Choroid plexus epithelial cell (primary cell): Measurements from ENCODE around the gene TESK2.
"Not testable (repeated sequence)": the region's sequence is repeated elsewhere in the genome, so short reads cannot be mapped to it uniquely, and the experiment has no call there.

Experiments used
- DNase-seq: peaks from one replicate; pipeline ENCODE4 v3.0.0-alpha.2; 2010; ENCODE audit warnings: low read depth
- H3K4me3 ChIP-seq: 2 replicates; pipeline ENCODE4 v1.5.1; 2011; ENCODE audit warnings: low read depth, mild to moderate bottlenecking, control low read depth, low read length, moderate library complexity
- TF ChIP-seq, protein P1 (sequence below): conservative IDR thresholded peaks from 2 replicates; pipeline ENCODE4 v1.5.1; 2011; ENCODE audit warnings: low read depth, mild to moderate bottlenecking, control low read depth, inconsistent platforms, low read length, moderate library complexity

Gene TESK2

DNA sequence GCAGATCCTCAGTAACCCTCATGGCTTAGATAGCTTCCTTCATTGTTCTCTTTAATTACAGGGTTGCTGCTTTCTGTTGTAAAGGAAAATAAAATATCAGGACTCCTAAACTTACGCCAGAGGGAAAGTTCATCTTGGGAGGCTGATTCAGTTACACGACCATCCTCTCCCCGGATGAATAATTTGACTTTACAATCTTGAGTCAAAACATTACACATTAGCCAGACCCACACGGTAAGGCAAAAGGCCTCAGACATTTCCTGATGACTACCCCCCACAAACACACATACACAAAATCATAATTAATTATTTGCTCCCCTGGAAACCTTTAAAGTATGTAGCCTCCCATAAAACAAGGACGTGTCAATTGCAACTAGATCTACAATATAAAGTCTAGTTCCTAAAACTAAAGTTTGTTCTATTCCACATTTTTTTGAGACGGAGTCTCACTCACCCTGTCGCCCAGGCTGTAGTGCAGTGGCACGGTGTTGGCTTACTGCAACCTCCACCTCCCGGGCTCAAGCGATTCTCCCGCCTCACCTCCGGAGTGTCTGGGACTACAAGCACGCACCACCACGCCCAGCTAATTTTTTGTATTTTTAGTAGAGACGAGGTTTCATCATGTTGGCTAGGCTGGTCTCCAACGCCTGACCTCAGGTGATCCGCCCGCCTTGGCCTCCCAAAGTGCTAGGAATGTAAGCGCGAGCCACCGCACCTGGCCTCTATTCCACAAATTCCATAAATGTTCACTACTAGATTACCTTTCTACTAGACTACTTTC is 31.6 kb upstream of the TESK2 start:
- peak overlapping the region; percentile 97 for H3K4me3 ChIP-seq
- DNase-seq = peak; percentile 56
- TF ChIP-seq, protein P1, sequence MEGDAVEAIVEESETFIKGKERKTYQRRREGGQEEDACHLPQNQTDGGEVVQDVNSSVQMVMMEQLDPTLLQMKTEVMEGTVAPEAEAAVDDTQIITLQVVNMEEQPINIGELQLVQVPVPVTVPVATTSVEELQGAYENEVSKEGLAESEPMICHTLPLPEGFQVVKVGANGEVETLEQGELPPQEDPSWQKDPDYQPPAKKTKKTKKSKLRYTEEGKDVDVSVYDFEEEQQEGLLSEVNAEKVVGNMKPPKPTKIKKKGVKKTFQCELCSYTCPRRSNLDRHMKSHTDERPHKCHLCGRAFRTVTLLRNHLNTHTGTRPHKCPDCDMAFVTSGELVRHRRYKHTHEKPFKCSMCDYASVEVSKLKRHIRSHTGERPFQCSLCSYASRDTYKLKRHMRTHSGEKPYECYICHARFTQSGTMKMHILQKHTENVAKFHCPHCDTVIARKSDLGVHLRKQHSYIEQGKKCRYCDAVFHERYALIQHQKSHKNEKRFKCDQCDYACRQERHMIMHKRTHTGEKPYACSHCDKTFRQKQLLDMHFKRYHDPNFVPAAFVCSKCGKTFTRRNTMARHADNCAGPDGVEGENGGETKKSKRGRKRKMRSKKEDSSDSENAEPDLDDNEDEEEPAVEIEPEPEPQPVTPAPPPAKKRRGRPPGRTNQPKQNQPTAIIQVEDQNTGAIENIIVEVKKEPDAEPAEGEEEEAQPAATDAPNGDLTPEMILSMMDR = no peak

DNA sequence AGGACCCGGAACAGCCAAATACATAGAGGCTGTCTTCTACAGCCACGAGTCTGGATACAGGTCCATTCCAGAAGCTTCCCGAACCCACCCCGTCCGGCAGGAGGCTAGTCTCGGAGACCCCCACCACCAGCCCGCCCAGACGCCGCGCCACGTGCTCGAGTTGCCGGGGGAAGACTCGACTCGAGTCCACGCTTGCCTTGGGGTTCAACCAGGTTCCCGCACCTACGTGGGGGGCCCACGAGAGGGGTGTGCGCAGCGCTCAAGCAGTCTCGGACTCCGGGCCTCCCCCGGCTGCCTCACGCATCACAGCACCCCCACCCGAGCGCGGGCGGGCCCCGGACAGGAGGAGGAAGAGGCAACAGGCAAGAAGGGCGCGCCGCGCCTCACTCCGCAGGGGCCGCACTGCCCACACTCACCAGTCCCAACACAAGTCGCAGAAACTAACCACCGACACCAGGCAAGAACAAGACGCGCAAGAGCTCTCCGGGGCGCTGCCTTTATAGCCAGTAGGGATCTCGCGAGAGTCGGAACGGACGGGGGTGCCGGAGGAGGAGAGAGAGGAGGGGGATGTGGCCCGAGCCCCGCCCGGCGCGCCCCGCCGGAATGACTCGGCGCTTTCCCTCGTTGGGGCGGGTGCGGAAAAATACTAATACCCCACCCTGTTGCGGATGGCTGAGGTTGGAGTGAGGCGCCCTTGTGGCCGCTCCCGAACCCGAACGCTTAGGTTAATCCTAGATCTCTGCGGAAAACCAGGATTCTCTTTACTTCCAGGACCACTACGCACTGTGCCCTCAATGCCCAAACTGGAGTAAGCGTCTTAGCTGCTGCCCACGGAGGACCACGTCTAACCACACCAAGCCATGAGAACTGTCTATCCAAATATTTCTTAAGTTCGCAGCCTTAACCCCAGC is 30.7 kb upstream of the TESK2 start, which contains the start of gene PRDX1:
Gene PRDX1 (minus strand): TSS at position 472 of the 911 bp plus-strand sequence. CDS start 2,841 bp downstream, outside the sequence.
- DNase-seq = peak; percentile 97
- peak within 1 kb of the TSS; percentile 97 for H3K4me3 ChIP-seq
- TF ChIP-seq, protein P1 = peak; percentile 17

DNA sequence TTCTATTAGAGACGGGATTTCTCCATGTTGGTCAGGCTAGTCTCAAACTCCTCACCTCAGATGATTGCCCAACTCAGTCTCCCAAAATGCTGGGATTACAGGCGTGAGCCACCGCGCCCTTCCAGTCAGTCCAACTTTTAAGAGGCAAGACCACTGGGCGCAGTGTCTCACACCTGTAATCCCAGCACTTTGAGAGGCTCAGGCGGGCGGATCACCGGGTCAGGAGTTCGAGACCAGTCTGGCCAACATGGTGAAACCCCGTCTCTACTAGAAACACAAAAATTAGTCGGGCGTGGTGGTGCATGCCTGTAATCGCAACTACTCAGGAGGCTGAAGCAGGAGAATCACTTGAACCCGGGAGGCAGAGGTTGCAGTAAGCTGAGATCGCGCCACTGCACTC is 28.8 kb upstream of the TESK2 start:
- H3K4me3 ChIP-seq = peak overlapping the region; percentile 13
- not testable (repeated sequence) for DNase-seq

DNA sequence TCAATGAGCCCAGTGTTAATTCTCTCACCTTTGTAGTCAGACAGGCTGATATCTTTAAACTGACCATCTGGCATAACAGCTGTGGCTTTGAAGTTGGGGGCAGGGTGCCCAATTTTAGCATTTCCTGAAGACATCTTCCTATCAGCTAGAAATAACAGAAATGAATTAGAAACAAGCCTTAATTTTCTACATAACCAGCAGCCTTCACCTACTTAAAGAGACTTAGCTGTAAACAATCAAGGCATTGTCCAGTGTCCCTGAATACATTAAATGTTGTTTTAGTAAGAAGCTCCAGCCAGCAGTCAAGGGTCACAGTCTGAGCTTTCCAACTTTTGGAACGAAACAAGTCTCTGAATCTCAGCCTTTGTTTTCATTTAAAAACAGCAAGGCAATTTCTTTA is 27.9 kb upstream of the TESK2 start:
- TF ChIP-seq, protein P1 = no peak
- peak; percentile 25 for DNase-seq
- peak overlapping the region; percentile 2 for H3K4me3 ChIP-seq

DNA sequence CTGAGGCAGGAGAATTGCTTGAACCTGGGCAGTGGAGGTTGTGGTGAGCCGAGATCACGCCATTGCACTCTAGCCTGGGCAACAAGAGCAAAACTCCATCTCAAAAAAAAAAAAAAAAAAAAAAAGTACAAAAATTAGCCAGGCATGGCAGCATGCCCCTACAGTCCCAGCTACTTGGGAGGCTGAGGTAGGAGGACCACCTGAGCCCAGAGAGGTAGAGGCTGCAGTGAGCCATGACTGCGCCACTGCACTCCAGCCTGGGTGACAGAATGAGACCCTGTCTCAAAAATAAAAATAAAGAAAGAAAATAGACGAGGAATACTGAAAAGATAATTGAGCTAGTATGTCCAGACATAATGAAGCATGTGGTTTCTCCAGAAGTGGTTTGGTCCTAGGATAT is 27.4 kb upstream of the TESK2 start:
- H3K4me3 ChIP-seq, DNase-seq: not testable (repeated sequence)

DNA sequence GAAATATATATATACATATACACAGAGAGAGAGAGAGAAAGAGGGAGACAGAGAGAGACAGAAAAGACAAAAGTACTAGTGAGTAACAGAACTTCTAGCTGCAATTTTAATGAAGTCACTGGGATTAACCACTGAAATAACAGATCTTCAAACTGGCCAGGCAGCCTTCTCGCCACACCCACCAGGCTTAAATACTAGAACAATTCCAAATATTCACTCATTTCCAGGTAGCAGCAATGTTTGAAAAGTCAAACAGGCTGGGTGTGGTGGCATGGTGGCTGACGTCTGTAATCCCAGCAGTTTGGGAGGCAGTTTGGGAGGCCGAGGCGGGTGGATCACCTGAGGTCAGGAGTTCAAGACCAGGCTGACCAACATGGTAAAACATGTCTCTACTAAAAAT is 25.5 kb upstream of the TESK2 start:
- no peak for DNase-seq
- H3K4me3 ChIP-seq = no peak overlapping the region
- TF ChIP-seq, protein P1 = no peak

DNA sequence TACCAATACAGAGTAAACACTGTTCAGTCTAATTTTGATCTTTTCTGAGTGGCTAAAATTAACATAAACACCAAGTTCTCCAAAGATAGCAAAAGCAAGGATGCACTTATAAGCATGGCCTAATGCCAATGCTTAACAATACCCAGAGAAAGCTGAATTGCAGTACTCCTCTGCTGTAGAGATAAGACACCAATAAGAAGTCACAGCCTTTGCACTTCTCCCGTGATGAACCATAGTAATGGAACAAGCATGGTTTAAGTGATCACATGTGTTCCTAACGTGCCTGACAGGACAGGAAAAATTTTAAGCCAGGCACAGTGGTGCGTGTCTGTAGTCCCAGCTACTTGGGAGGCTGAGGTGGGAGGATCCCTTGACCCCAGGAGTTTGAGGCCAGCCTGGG is 25.1 kb upstream of the TESK2 start:
- TF ChIP-seq, protein P1 = no peak
- DNase-seq = no peak
- no peak overlapping the region for H3K4me3 ChIP-seq

DNA sequence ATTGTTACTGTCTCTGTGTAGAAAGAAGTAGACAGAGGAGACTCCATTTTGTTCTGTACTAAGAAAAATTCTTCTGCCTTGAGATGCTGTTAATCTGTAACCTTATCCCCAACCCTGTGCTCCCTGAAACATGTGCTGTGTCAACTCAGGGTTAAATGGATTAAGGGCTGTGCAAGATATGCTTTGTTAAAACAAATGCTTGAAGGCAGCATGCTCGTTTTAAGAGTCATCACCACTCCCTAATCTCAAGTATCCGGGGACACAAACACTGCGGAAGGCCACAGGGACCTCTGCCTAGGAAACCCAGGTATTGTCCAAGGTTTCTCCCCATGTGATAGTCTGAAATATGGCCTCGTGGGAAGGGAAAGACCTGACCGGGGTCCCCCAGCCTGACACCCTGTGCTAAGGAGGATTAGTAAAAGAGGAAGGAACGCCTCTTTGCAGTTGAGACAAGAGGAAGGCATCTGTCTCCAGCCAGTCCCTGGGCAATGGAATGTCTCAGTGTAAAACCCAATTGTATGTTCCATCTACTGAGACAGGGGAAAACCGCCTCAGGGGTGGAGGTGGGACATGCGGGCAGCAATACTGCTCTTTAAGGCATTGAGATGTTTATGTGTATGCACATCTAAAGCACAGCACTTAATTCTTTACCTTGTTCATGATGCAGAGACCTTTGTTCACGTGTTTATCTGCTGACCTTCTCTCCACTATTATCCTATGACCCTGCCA is 22.7 kb upstream of the TESK2 start:
- DNase-seq = not testable (repeated sequence)

More for the DNA sequence above, 22.7 kb upstream of the TESK2 start:
- H3K4me3 ChIP-seq = not testable (repeated sequence)
